HUES6 (cell line): ENCODE data around the gene WDR35.

Source experiments
- H3K27ac ChIP-seq: 2 replicates; pipeline ENCODE4 v1.7.0; 2013; ENCODE audit warnings: low read depth, mild to moderate bottlenecking, low read length, inconsistent platforms
- H3K27me3 ChIP-seq: 2 replicates; pipeline ENCODE4 v1.6.1; 2013; ENCODE audit warnings: low read length; ENCODE audit not compliant: control insufficient read depth, insufficient read depth
- H3K36me3 ChIP-seq: 2 replicates; pipeline ENCODE4 v1.6.1; 2013; ENCODE audit warnings: low read length; ENCODE audit not compliant: control insufficient read depth, insufficient read depth
- H3K4me1 ChIP-seq: 2 replicates; pipeline ENCODE4 v1.6.1; 2013; ENCODE audit warnings: low read length; ENCODE audit not compliant: control insufficient read depth, insufficient read depth
- H3K4me3 ChIP-seq: 2 replicates; pipeline ENCODE4 v1.5.1; 2013; ENCODE audit warnings: low read depth, low read length
- H3K9ac ChIP-seq: one replicate; pipeline ENCODE4 v1.6.1; 2013; ENCODE audit warnings: mild to moderate bottlenecking, low read length
- H3K9me3 ChIP-seq: 2 replicates; pipeline ENCODE4 v1.6.1; 2013; ENCODE audit warnings: low read depth, low read length; ENCODE audit not compliant: control insufficient read depth, insufficient read depth

Gene WDR35

DNA sequence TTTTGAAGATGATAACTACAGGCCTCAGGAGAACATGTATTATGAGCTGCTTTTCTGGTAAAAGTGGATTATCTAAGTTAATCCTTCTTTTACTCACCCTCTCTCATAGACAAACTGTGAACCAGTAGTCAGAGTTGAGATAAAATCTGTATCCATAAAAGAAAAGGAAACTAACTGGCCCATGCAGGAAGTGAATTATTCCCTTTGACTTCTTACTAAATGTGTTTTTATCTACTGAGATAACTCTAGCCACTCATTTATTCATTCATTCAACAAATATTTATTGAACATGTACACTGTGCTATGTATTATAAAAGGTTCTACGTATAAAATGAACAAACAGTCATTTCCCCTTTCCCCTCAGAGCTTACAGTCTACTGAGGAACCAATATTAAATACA, 10.0 kb downstream of the WDR35 start:
- Histone ChIP-seq H3K36me3 (peaks cover 65% of the 10 kb centered on the region), H3K27me3 (no peaks in the 10 kb centered on the region), H3K27ac (no peak overlapping the region), H3K4me1 (no peaks in the 10 kb centered on the region), H3K4me3 (no peak overlapping the region), H3K9me3 (no peaks in the 10 kb centered on the region), H3K9ac (no peak overlapping the region)

DNA sequence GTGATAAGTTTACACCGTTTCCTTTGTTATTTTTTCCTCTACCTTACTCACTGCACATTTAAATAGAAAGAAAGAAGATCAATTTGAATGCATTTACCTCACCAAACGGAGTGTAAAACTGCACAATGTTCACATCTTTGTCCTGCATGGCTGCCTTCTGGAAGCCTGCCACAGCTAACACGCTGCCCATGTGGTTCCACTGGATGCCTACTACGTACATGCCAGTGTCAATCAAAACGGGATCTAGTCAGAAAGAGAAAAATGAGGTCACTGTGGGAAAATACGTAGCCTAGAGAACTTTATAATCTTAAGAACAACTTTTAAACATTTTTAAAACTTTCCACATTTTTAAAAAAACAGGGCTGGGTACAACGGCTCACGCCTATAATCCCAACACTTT, 16.4 kb downstream of the WDR35 start:
- no peaks in the 10 kb centered on the region for H3K27me3 ChIP-seq
- H3K4me1 ChIP-seq = no peaks in the 10 kb centered on the region
- H3K4me3 ChIP-seq = no peak overlapping the region
- H3K9me3 ChIP-seq = no peaks in the 10 kb centered on the region
- no peak overlapping the region for H3K27ac ChIP-seq
- H3K9ac ChIP-seq = no peak overlapping the region
- H3K36me3 ChIP-seq = peaks cover 48% of the 10 kb centered on the region

- Histone ChIP-seq H3K9ac (no peak overlapping the region), H3K4me1 (no peaks in the 10 kb centered on the region), H3K27ac (no peak overlapping the region), H3K36me3 (peaks cover 33% of the 10 kb centered on the region), H3K9me3 (no peaks in the 10 kb centered on the region), H3K27me3 (no peaks in the 10 kb centered on the region), H3K4me3 (no peak overlapping the region)
Observed at GRCh38 chr2:19971691-19972090, 18.2 kb downstream of the WDR35 start.

- Histone ChIP-seq H3K36me3 (peaks cover 18% of the 10 kb centered on the region), H3K4me1 (no peaks in the 10 kb centered on the region), H3K27ac (no peak overlapping the region), H3K9me3 (no peaks in the 10 kb centered on the region), H3K4me3 (no peak overlapping the region), H3K27me3 (no peaks in the 10 kb centered on the region), H3K9ac (no peak overlapping the region)
Observed at GRCh38 chr2:19963386-19963785, 26.5 kb downstream of the WDR35 start.

- peaks cover 9% of the 10 kb centered on the region for H3K36me3 ChIP-seq
- H3K4me3 ChIP-seq = no peak overlapping the region
- no peaks in the 10 kb centered on the region for H3K9me3 ChIP-seq
- no peak overlapping the region for H3K27ac ChIP-seq
- no peaks in the 10 kb centered on the region for H3K4me1 ChIP-seq
- no peaks in the 10 kb centered on the region for H3K27me3 ChIP-seq
- H3K9ac ChIP-seq = no peak overlapping the region
Observed at GRCh38 chr2:19955544-19956422, 34.1 kb downstream of the WDR35 start.

- Histone ChIP-seq H3K4me1 (peaks cover 12% of the 10 kb centered on the region), H3K36me3 (peaks cover 19% of the 10 kb centered on the region), H3K9ac (no peak overlapping the region), H3K9me3 (no peaks in the 10 kb centered on the region), H3K27ac (no peak overlapping the region), H3K4me3 (no peak overlapping the region), H3K27me3 (no peaks in the 10 kb centered on the region)
Observed at GRCh38 chr2:19949071-19949470, 40.8 kb downstream of the WDR35 start.

GRCh38 chr2:19947184-19947940, 42.5 kb downstream of the WDR35 start:
- Histone ChIP-seq H3K4me3 (no peak overlapping the region), H3K27ac (no peak overlapping the region)

DNA sequence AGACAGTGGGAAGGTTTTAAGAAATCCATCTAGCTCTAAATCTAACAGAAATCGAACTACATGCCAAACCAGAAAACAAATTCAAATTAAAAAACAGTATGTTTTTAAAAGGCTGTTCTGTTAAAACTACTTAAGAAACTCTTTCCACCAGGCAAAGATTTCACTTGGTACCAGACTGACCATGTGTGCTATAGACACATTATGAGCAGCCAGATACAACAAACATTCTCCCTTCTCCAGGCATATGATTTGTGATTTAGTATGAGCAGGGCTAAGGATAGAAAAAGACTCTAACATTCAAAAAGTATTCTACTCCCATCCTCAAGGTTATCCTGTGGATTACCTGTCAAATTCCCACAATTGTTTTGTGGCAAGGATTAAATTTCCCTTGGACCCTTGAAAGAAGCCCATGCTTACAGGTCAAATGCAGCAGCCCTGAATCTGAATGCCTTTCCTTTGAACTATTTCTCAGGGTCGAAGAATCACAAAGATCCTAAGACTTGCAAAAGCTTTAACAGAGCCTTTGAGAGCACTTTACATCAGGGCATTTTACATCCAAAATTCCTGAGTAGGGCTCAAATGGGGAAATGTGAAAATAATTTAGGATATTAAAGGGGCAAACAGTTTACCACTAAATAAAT, 45.6 kb downstream of the WDR35 start:
- no peaks in the 10 kb centered on the region for H3K9me3 ChIP-seq
- peak overlapping the region; percentile 33; the same call in 1 of the 2 replicates for H3K4me3 ChIP-seq
- no peaks in the 10 kb centered on the region for H3K27me3 ChIP-seq
- peak overlapping the region; percentile 45; the same call in 1 of the 2 replicates for H3K27ac ChIP-seq
- peaks cover 28% of the 10 kb centered on the region for H3K4me1 ChIP-seq
- no peak overlapping the region for H3K9ac ChIP-seq
- peaks cover 4% of the 10 kb centered on the region for H3K36me3 ChIP-seq

More at GRCh38 chr2:19947184-19947940, 42.5 kb downstream of the WDR35 start:
- Histone ChIP-seq H3K4me1 (peaks cover 25% of the 10 kb centered on the region), H3K9ac (no peak overlapping the region), H3K36me3 (peaks cover 13% of the 10 kb centered on the region), H3K27me3 (no peaks in the 10 kb centered on the region), H3K9me3 (no peaks in the 10 kb centered on the region)

GRCh38 chr2:19943189-19943588, 46.7 kb downstream of the WDR35 start:
- H3K9ac ChIP-seq = no peak overlapping the region
- H3K36me3 ChIP-seq = peaks cover 8% of the 10 kb centered on the region
- H3K4me3 ChIP-seq = no peak overlapping the region
- H3K9me3 ChIP-seq = no peaks in the 10 kb centered on the region
- H3K27me3 ChIP-seq = no peaks in the 10 kb centered on the region
- no peak overlapping the region for H3K27ac ChIP-seq
- H3K4me1 ChIP-seq = peaks cover 28% of the 10 kb centered on the region

- peaks cover 18% of the 10 kb centered on the region for H3K36me3 ChIP-seq
- no peaks in the 10 kb centered on the region for H3K9me3 ChIP-seq
- H3K4me1 ChIP-seq = peaks cover 28% of the 10 kb centered on the region
- no peak overlapping the region for H3K9ac ChIP-seq
- H3K4me3 ChIP-seq = no peak overlapping the region
- no peaks in the 10 kb centered on the region for H3K27me3 ChIP-seq
- H3K27ac ChIP-seq = no peak overlapping the region
Observed at GRCh38 chr2:19942199-19942598, 47.7 kb downstream of the WDR35 start.

- H3K27me3 ChIP-seq = no peaks in the 10 kb centered on the region
- H3K36me3 ChIP-seq = peaks cover 44% of the 10 kb centered on the region
- H3K27ac ChIP-seq = no peak overlapping the region
- H3K9ac ChIP-seq = no peak overlapping the region
- H3K9me3 ChIP-seq = no peaks in the 10 kb centered on the region
- no peak overlapping the region for H3K4me3 ChIP-seq
- no peaks in the 10 kb centered on the region for H3K4me1 ChIP-seq
Observed at GRCh38 chr2:19937004-19937403, 52.9 kb downstream of the WDR35 start.
